ENCODE data around the gene SLC22A15.

DNA sequence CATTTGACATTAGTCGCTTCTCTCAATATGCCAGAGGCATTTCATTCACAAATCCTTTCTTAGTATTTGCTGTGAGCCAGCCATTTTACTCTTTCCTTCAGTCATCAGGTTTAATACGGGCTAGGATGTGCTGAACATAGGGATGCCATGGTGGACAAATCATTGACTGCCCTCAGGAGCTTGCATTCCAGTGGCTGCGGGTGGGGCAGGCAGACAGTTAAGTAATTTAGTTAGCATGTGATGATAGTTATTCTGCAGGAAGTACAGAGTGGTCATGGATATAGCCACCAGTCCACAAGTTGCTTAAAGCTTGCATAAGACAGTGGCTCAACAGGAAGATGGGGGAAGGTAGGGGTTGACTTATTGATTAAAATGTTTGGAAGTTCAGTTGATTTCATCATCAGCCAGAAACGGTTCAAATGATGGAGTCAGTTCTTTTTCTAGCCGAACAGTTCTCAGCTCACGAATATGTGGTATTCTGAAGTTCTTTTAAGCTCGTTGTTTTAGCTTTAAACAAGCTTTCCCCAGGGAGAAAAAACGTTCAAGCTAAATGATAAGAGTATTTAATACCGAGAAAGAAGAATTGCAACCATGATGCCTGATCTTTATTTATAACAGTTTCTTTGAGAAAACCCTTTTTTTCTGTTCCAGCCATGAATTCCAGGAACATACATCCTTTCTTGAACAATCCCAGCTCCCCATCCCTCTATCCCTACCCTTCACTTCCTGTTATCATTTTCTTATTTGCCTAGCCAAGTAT is 1.4 kb downstream of the SLC22A15 start:
- TF ChIP-seq POLR2A (IDR thresholded peaks at IDR 0.05) = no peak
- TF ChIP-seq, protein P1, sequence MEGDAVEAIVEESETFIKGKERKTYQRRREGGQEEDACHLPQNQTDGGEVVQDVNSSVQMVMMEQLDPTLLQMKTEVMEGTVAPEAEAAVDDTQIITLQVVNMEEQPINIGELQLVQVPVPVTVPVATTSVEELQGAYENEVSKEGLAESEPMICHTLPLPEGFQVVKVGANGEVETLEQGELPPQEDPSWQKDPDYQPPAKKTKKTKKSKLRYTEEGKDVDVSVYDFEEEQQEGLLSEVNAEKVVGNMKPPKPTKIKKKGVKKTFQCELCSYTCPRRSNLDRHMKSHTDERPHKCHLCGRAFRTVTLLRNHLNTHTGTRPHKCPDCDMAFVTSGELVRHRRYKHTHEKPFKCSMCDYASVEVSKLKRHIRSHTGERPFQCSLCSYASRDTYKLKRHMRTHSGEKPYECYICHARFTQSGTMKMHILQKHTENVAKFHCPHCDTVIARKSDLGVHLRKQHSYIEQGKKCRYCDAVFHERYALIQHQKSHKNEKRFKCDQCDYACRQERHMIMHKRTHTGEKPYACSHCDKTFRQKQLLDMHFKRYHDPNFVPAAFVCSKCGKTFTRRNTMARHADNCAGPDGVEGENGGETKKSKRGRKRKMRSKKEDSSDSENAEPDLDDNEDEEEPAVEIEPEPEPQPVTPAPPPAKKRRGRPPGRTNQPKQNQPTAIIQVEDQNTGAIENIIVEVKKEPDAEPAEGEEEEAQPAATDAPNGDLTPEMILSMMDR (IDR thresholded peaks at IDR 0.05) = no peak

Data from testis (tissue), 2 donors.